ENCODE results near the gene GSE1. TPM values are rescaled to one million over a fixed set of nuclear protein-coding genes. Genes with fewer than 3 reads are reported as not detected.

Gene GSE1
- total RNA-seq, 1 experiment from 2014 or later, result 90.2 TPM

DNA sequence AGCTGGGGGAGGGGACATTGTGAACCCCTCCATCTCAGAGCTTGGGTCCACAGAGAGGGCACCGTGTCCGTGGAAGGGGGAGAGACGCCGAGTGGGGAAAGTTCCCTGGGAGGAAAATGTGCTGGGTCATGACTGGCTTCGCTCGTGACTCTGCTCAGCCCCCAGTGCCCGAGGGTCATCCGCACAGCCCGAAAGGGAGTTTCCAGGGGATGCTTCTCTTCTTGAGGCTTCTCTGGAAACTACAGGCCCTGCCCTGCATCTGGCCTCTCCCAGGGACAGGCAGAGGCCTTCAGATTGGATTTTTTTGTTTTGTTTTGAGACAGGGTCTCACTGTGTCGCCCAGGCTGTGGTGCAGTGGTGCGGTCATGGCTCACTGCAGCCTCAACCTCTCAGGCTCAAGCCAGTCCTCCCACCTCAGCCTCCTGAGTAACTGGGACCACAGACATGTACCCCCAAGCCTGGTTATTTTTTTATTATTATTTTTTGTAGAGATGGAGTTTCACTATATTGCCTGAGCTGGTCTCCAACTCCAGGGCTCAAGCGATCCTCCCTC lies 9.8 kb upstream of the GSE1 start:
- ChIA-PET CTCF (no interaction called here), RAD21 (ENCODE audit: low non-redundant PET in 1 of 2, low total read pairs in 2 of 2, uncharacterized antibody in 2 of 2, unreplicated experiment in 2 of 2) (no interaction called here), POLR2A (no interaction called here)
- Histone ChIP-seq H3K27me3 (ENCODE audit: insufficient read depth, low read length) (no peaks in the 10 kb centered on the region), H3K9me3 (ENCODE audit: control insufficient read depth in 1 of 2, insufficient read depth in 1 of 2, low read depth in 1 of 2, low read length in 2 of 2) (no peaks in the 10 kb centered on the region), H2AFZ (ENCODE audit: low read depth, low read length, poor library complexity, severe bottlenecking) (no peak overlapping the region), H3K4me2 (ENCODE audit: low read length) (no peak overlapping the region), H3K4me1 (ENCODE audit: control insufficient read depth in 1 of 2, insufficient read depth in 2 of 2, low read length in 2 of 2) (0 out of 4 replicates have a peak, but pooled peaks cover 0 to 4% of the 10 kb centered on the region in 2 experiments), H3K27ac (ENCODE audit: low read depth, low read length) (no peak overlapping the region), H4K20me1 (ENCODE audit: insufficient read depth) (no peaks in the 10 kb centered on the region), H3K9me2 (ENCODE audit: insufficient read depth) (no peaks in the 10 kb centered on the region), H3K9ac (ENCODE audit: low read length) (no peak overlapping the region), H3K36me3 (ENCODE audit: control insufficient read depth in 1 of 2, insufficient read depth in 2 of 2, low read length in 2 of 2) (no peaks in the 10 kb centered on the region), H3K4me3 (replicated peaks in 1 of 2; ENCODE audit: low read depth in 1 of 2, low read length in 2 of 2) (no peak overlapping the region), H3K79me2 (ENCODE audit: insufficient read depth, low read length) (no peaks in the 10 kb centered on the region; the same call in 1 of the 2 replicates)
- DNase-seq (ENCODE audit: low read depth, low spot score) (no peak), ATAC-seq (no peak)
- TF ChIP-seq REST (IDR thresholded peaks at IDR 0.05; ENCODE audit: low read depth) (no peak), CBX3 (IDR thresholded peaks at IDR 0.05; ENCODE audit: low read depth) (no peak), SP1 (IDR thresholded peaks at IDR 0.05; ENCODE audit: low read depth) (no peak), SIN3A (IDR thresholded peaks at IDR 0.05; ENCODE audit: low read depth) (no peak), ATF3 (IDR thresholded peaks at IDR 0.05) (no peak), EZH2 (IDR thresholded peaks at IDR 0.05) (no peak), POLR2A (IDR thresholded peaks at IDR 0.05; ENCODE audit: borderline replicate concordance, extremely low read depth, insufficient read depth, insufficient read length) (no peak), JUND (IDR thresholded peaks at IDR 0.05) (no peak), POLR2AphosphoS5 (IDR thresholded peaks at IDR 0.05; ENCODE audit: low read depth, low read length) (no peak), EZH2phosphoT487 (IDR thresholded peaks at IDR 0.05; ENCODE audit: borderline replicate concordance) (no peak), ZFX (IDR thresholded peaks at IDR 0.05) (no peak), ELF1 (IDR thresholded peaks at IDR 0.05; ENCODE audit: borderline replicate concordance, low read depth) (no peak), RAD21 (IDR thresholded peaks at IDR 0.05; ENCODE audit: low read depth) (no peak), ZNF274 (IDR thresholded peaks at IDR 0.05; ENCODE audit: low read depth, low read length) (no peak), EGR1 (IDR thresholded peaks at IDR 0.05; ENCODE audit: low read depth) (no peak), CEBPB (IDR thresholded peaks at IDR 0.05; ENCODE audit: low read depth) (no peak)
- TF ChIP-seq, protein P1, sequence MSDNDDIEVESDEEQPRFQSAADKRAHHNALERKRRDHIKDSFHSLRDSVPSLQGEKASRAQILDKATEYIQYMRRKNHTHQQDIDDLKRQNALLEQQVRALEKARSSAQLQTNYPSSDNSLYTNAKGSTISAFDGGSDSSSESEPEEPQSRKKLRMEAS (IDR thresholded peaks at IDR 0.05), result no peak
- TF ChIP-seq, protein P2, sequence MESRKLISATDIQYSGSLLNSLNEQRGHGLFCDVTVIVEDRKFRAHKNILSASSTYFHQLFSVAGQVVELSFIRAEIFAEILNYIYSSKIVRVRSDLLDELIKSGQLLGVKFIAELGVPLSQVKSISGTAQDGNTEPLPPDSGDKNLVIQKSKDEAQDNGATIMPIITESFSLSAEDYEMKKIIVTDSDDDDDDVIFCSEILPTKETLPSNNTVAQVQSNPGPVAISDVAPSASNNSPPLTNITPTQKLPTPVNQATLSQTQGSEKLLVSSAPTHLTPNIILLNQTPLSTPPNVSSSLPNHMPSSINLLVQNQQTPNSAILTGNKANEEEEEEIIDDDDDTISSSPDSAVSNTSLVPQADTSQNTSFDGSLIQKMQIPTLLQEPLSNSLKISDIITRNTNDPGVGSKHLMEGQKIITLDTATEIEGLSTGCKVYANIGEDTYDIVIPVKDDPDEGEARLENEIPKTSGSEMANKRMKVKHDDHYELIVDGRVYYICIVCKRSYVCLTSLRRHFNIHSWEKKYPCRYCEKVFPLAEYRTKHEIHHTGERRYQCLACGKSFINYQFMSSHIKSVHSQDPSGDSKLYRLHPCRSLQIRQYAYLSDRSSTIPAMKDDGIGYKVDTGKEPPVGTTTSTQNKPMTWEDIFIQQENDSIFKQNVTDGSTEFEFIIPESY (IDR thresholded peaks at IDR 0.05; ENCODE audit: extremely low read depth, insufficient replicate concordance, low read length), result no peak
- TF ChIP-seq, protein P3, sequence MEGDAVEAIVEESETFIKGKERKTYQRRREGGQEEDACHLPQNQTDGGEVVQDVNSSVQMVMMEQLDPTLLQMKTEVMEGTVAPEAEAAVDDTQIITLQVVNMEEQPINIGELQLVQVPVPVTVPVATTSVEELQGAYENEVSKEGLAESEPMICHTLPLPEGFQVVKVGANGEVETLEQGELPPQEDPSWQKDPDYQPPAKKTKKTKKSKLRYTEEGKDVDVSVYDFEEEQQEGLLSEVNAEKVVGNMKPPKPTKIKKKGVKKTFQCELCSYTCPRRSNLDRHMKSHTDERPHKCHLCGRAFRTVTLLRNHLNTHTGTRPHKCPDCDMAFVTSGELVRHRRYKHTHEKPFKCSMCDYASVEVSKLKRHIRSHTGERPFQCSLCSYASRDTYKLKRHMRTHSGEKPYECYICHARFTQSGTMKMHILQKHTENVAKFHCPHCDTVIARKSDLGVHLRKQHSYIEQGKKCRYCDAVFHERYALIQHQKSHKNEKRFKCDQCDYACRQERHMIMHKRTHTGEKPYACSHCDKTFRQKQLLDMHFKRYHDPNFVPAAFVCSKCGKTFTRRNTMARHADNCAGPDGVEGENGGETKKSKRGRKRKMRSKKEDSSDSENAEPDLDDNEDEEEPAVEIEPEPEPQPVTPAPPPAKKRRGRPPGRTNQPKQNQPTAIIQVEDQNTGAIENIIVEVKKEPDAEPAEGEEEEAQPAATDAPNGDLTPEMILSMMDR (IDR thresholded peaks at IDR 0.05 in 2 of 3, conservative IDR thresholded peaks at IDR 0.05 in 1 of 3; ENCODE audit: borderline replicate concordance in 1 of 3, insufficient read depth in 1 of 3, low read depth in 2 of 3, low read length in 2 of 3), result no peak
- intact Hi-C loops (cut with micrococcal nuclease), result no loop called here
- no TSS peak for BruUV-seq (replicated peaks)
